GM12891 (cell line): ENCODE results near the gene HAPLN2.
A peak's percentile ranks its signal among the peaks of the same experiment; 100 is the strongest.

Experiments used
- PAX5 ChIP-seq: IDR thresholded peaks from 2 replicates; pipeline ENCODE4 v1.6.1; 2011; ENCODE audit warnings: low read length, moderate library complexity, mild to moderate bottlenecking; ENCODE audit not compliant: insufficient read depth, severe bottlenecking
- POLR2A ChIP-seq: IDR thresholded peaks from 2 replicates; pipeline ENCODE4 v1.6.1; 2011; ENCODE audit warnings: low read depth, low read length, control low read depth
- POLR2AphosphoS5 ChIP-seq: IDR thresholded peaks from 2 replicates; pipeline ENCODE4 v1.6.1; 2011; ENCODE audit warnings: low read depth, low read length, control low read depth
- POU2F2 ChIP-seq: IDR thresholded peaks from 2 replicates; pipeline ENCODE4 v1.6.1; 2011; ENCODE audit warnings: low read depth, mild to moderate bottlenecking, control low read depth, low read length, moderate library complexity
- TAF1 ChIP-seq: IDR thresholded peaks from 2 replicates; pipeline ENCODE4 v1.6.1; 2011; ENCODE audit warnings: low read depth, low read length, control low read depth

DNA sequence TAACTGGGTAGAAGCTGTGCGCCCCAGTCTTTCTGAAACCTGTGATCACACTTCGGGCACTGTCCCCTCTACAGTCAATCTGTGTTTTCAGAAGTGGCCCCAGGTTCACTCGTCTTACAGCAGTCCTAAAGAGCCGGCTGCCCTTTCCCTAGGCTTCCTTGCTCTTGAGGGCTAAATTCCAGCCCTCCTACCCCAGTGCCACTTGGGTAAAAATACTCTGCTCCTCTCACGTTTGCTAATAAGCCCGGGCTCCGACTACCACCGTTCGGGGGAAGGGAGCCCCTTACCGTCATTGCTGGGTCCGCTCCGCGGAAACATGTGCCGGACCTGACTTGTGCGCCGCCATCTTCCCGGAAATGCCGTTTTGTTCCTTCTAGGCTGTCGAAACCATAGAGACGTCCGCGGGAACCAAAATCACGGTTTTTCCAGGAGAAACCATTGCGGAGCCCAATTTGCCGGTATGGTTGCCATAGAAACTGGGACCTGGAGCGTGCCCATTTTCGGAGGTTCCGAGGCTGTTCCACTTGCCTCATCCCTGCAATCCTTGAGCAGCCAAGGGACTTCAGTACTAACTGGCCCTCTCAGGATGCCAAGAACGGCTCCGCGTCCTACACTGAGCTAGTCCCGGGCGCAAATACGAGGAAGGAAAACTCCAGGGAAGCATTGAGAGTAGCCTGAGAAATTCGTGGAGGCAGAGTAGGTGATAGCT is 17.9 kb upstream of the HAPLN2 start, which contains the start of gene GPATCH4:
- peak; percentile 91 for TF ChIP-seq POLR2A
- TF ChIP-seq POLR2AphosphoS5, result peak; percentile 90
- peak; percentile 97 for TF ChIP-seq TAF1
- TF ChIP-seq PAX5, result no peak
- TF ChIP-seq POU2F2, result peak; percentile 75
